GM23248 (cell line): ENCODE results near the gene LPP. TPM values are rescaled to one million over a fixed set of nuclear protein-coding genes. Genes with fewer than 3 reads are reported as not detected.
A peak's percentile ranks its signal among the peaks of the same experiment; 100 is the strongest.

ENCODE experiments used
- DNase-seq: peaks from one replicate; pipeline ENCODE4 v3.0.0-alpha.2; 2015
- H2AFZ ChIP-seq: fragments of 200-600 bp; sonication (generic); 2 replicates; pipeline ENCODE4 v1.6.1; 2016; ENCODE audit warnings: antibody characterized with exemption
- H3F3A ChIP-seq: fragments of 200-600 bp; sonication (generic); 2 replicates; pipeline ENCODE4 v1.6.1; 2016; ENCODE audit warnings: mild to moderate bottlenecking, antibody characterized with exemption, mixed run types; ENCODE audit not compliant: insufficient read depth
- H3K27ac ChIP-seq: fragments of 200-600 bp; sonication (generic); 2 replicates; pipeline ENCODE4 v1.5.1; 2016; ENCODE audit warnings: mild to moderate bottlenecking
- H3K27me3 ChIP-seq: fragments of 200-600 bp; sonication (generic); replicated peaks from 2 replicates; pipeline ENCODE4 v1.6.1; 2016; ENCODE audit warnings: mild to moderate bottlenecking; ENCODE audit not compliant: insufficient read depth
- H3K36me3 ChIP-seq: fragments of 200-600 bp; sonication (generic); 2 replicates; pipeline ENCODE4 v1.6.1; 2016; ENCODE audit warnings: low read depth, mild to moderate bottlenecking
- H3K4me1 ChIP-seq: fragments of 200-600 bp; sonication (generic); 2 replicates; pipeline ENCODE4 v1.6.1; 2016; ENCODE audit warnings: mild to moderate bottlenecking; ENCODE audit not compliant: insufficient read depth
- H3K4me2 ChIP-seq: fragments of 200-600 bp; sonication (generic); one replicate; pipeline ENCODE4 v1.6.1; 2016; ENCODE audit warnings: mild to moderate bottlenecking; ENCODE audit not compliant: unreplicated experiment
- H3K4me3 ChIP-seq: fragments of 200-600 bp; sonication (generic); 2 replicates; pipeline ENCODE4 v1.5.1; 2016; ENCODE audit warnings: mild to moderate bottlenecking
- H3K79me2 ChIP-seq: fragments of 200-600 bp; sonication (generic); 2 replicates; pipeline ENCODE4 v1.6.1; 2016; ENCODE audit warnings: mild to moderate bottlenecking; ENCODE audit not compliant: insufficient read depth
- H3K9ac ChIP-seq: fragments of 200-600 bp; sonication (generic); 2 replicates; pipeline ENCODE4 v1.6.1; 2016; ENCODE audit warnings: mild to moderate bottlenecking
- H3K9me2 ChIP-seq: fragments of 200-600 bp; sonication (generic); 2 replicates; pipeline ENCODE4 v1.6.1; 2016; ENCODE audit warnings: mixed run types, mild to moderate bottlenecking, moderate library complexity; ENCODE audit not compliant: insufficient read depth
- H3K9me3 ChIP-seq: fragments of 200-600 bp; sonication (generic); one replicate; pipeline ENCODE4 v1.6.1; 2017; ENCODE audit warnings: low read depth
- H4K20me1 ChIP-seq: fragments of 200-600 bp; sonication (generic); 2 replicates; pipeline ENCODE4 v1.6.0; 2016; ENCODE audit not compliant: insufficient read depth
- EZH2 ChIP-seq: fragments of 200-600 bp; sonication (generic); IDR thresholded peaks from 2 replicates; pipeline ENCODE4 v1.6.1; 2018; ENCODE audit warnings: antibody characterized with exemption, mild to moderate bottlenecking; ENCODE audit not compliant: insufficient read depth, poor library complexity, severe bottlenecking
- EZH2phosphoT487 ChIP-seq: fragments of 200-600 bp; sonication (generic); IDR thresholded peaks from 2 replicates; pipeline ENCODE4 v1.6.1; 2018; ENCODE audit warnings: antibody characterized with exemption, moderate library complexity, mild to moderate bottlenecking, low read depth; ENCODE audit not compliant: insufficient read depth
- WGBS, 2 experiments: methylation state at CpG; one replicate each; pipeline ENCODE4 v1.1.6; 2015 to 2017; ENCODE audit warnings: low lambda C conversion rate in 2 of 2, low coverage in 1 of 2; ENCODE audit errors: missing lambda C conversion rate in 2 of 2; 5-methylcytosine and 5-hydroxymethylcytosine counted together
- in situ Hi-C: fragments of 300-500 bp; cut with MboI; formaldehyde crosslinking; loops from 2 replicates; pipeline ENCODE4 v1.15.0; 2020
- polyA plus RNA-seq: library from polyadenylated mRNA; unstranded; fragments of >200 nt; fragmentation: Nextera tagmentation; extraction: Ambion mirVana; gene quantifications from 2 replicates; pipeline ENCODE4 v1.2.1, GENCODE V29; 2016
- total RNA-seq: library from RNA; depleted of rRNA; stranded (reverse); fragments of >200 nt; shearing (Covaris generic); gene quantifications from 2 replicates; pipeline ENCODE4 v1.2.3, GENCODE V29; 2014

Gene LPP
- total and polyA plus RNA-seq, 2 experiments from 2014 or later: 42.8 to 61.7 TPM

DNA sequence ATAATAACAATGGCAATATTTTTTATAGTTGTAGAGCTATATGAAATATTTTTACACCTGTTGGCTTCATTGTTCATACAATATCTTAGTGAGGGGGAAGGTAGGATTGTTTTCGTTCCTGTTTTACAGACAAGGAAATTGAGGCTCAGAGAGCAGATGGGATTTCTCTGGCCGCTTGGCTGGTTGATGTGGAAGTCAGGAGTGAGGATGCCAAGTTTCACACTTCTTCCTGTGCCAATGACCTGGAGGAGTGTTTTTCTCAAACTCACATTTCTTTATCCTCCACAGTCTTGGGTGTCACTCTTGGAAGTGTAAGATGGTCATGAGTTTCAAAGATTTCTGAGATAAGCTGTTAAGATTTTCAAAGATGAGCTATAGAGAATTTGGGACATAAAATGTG lies 50.6 kb downstream of the LPP start:
- H3F3A ChIP-seq: no peaks in the 10 kb centered on the region
- H3K36me3 ChIP-seq: no peaks in the 10 kb centered on the region
- H3K9me2 ChIP-seq: no peaks in the 10 kb centered on the region
- in situ Hi-C loops: no loop called here
- no peak overlapping the region for H3K4me3 ChIP-seq
- DNase-seq: no peak
- no peaks in the 10 kb centered on the region for H3K9me3 ChIP-seq
- H4K20me1 ChIP-seq: no peaks in the 10 kb centered on the region
- H3K9ac ChIP-seq: no peak overlapping the region
- no peak overlapping the region for H3K27ac ChIP-seq
- H3K27me3 ChIP-seq: no peaks in the 10 kb centered on the region
- WGBS, 2 experiments: 82 to 91% methylated on average over 2 of the region's 2 CpGs
- no peak overlapping the region for H2AFZ ChIP-seq
- peaks cover 93% of the 10 kb centered on the region for H3K79me2 ChIP-seq
- peaks cover 14% of the 10 kb centered on the region for H3K4me1 ChIP-seq
- no peak overlapping the region for H3K4me2 ChIP-seq
- TF ChIP-seq EZH2phosphoT487 (no peak), EZH2 (no peak)

DNA sequence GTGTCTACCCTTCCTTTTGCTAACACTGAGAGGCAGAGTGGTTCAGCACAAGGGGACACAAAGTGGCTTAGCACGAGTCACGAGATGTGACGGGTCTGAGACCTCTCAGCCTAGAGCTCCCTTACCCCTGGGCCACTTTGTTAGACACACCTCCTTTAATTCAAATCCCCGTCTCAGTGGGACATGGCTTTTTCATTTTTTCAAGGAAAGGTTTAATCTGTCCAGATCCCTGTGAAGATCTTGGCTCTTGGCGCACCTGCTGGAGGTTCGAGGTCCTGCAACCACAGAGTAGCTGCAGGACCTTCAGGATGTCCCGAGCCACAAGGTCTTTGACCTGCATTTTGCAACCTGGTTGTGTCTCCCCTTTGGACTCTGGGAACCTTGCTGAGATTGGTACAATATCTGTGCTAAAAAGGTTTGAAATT lies 52.0 kb downstream of the LPP start:
- no peak for TF ChIP-seq EZH2
- TF ChIP-seq EZH2phosphoT487: no peak
- 98 to 99% methylated on average over 7 of the region's 7 CpGs for WGBS, 2 experiments
- no peaks in the 10 kb centered on the region for H4K20me1 ChIP-seq
- no peaks in the 10 kb centered on the region for H3K27me3 ChIP-seq
- H2AFZ ChIP-seq: no peak overlapping the region
- no peak overlapping the region for H3K4me3 ChIP-seq
- no peak for DNase-seq
- H3K4me2 ChIP-seq: no peak overlapping the region
- H3K27ac ChIP-seq: no peak overlapping the region
- peaks cover 14% of the 10 kb centered on the region for H3K4me1 ChIP-seq
- H3K9me3 ChIP-seq: no peaks in the 10 kb centered on the region
- no peaks in the 10 kb centered on the region for H3F3A ChIP-seq
- peaks cover 94% of the 10 kb centered on the region for H3K79me2 ChIP-seq
- no peak overlapping the region for H3K9ac ChIP-seq
- in situ Hi-C loops: no loop called here
- no peaks in the 10 kb centered on the region for H3K9me2 ChIP-seq
- peaks cover 6% of the 10 kb centered on the region; the same call in 1 of the 2 replicates for H3K36me3 ChIP-seq

DNA sequence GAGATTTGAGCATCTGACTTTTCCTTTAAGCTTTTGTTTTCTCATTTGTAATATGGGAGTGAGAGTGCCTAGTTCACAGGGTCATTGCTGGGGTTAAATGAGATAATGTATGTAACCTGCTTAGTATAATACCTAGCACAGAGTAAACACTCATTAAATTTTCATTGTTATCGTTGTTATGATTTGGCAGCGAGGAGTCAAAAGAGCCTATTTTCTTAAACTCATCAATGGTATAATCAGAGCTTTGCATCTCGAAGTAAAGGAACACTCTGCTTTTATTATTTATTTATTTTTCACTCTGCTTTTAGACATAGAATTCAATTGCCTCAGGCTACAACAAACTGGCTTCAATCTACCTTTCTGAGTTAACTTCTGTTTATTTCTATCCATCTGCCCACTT lies 52.8 kb downstream of the LPP start:
- in situ Hi-C loops: no loop called here
- TF ChIP-seq EZH2phosphoT487 (no peak), EZH2 (no peak)

DNA sequence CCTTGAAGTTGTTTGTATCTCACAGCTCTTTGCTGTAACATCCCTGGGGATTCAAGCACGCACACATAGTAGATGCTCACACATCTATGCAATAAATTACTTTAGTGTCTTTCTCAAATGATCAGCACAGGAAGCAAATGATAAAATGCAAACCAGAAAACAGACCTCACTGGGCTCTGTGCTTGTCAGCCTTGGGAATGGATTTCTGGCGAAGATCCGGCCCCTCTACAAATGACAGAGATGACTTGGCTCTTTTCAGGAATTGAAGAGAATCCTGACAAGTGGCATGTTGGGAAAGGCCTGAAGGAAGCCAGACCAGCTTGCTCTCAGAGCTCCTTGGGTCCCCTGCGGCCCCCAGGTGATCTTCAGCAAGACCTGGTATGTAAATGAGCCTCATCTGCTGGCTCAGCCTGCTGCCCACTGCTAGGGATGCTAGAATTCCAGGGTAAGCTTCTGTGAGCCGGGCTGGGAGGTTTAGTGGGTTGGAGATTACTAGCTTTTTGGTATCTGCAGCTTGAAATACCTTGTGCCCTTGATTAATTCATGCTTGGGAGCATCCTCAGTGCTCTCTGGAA lies 54.1 kb downstream of the LPP start:
- H3K27me3 ChIP-seq: no peaks in the 10 kb centered on the region
- no peak overlapping the region for H3K4me2 ChIP-seq
- H3K9me2 ChIP-seq: no peaks in the 10 kb centered on the region
- peaks cover 30% of the 10 kb centered on the region for H3K4me1 ChIP-seq
- H4K20me1 ChIP-seq: no peaks in the 10 kb centered on the region
- no peaks in the 10 kb centered on the region for H3K9me3 ChIP-seq
- no peak overlapping the region for H3K4me3 ChIP-seq
- peak overlapping the region; percentile 36; the same call in 1 of the 2 replicates for H3K27ac ChIP-seq
- no peak for DNase-seq
- H3K79me2 ChIP-seq: peaks cover 94% of the 10 kb centered on the region
- peaks cover 6% of the 10 kb centered on the region; the same call in 1 of the 2 replicates for H3K36me3 ChIP-seq
- no peak overlapping the region for H2AFZ ChIP-seq
- TF ChIP-seq EZH2phosphoT487: no peak
- TF ChIP-seq EZH2: no peak
- no peak overlapping the region for H3K9ac ChIP-seq
- in situ Hi-C loops: no loop called here
- 88 to 91% methylated on average over 5 of the region's 5 CpGs for WGBS, 2 experiments
- H3F3A ChIP-seq: no peaks in the 10 kb centered on the region

More for the DNA sequence above, 52.8 kb downstream of the LPP start:
- peaks cover 6% of the 10 kb centered on the region; the same call in 1 of the 2 replicates for H3K36me3 ChIP-seq
- H3K79me2 ChIP-seq: peaks cover 94% of the 10 kb centered on the region
- H3K4me2 ChIP-seq: no peak overlapping the region
- no peak overlapping the region for H3K27ac ChIP-seq
- 99 to 100% methylated on average over 3 of the region's 3 CpGs for WGBS, 2 experiments
- no peak overlapping the region for H3K4me3 ChIP-seq
- H4K20me1 ChIP-seq: no peaks in the 10 kb centered on the region
- no peak overlapping the region for H2AFZ ChIP-seq
- peaks cover 21% of the 10 kb centered on the region for H3K4me1 ChIP-seq
- H3F3A ChIP-seq: no peaks in the 10 kb centered on the region
- no peak overlapping the region for H3K9ac ChIP-seq
- no peaks in the 10 kb centered on the region for H3K27me3 ChIP-seq
- no peaks in the 10 kb centered on the region for H3K9me3 ChIP-seq
- H3K9me2 ChIP-seq: no peaks in the 10 kb centered on the region
- DNase-seq: no peak
